PFSK-1 (cell line): ENCODE results near the gene SPRED1.

Source experiments
- FOXP2 ChIP-seq: optimal IDR thresholded peaks from 2 replicates; pipeline ENCODE3; 2011; ENCODE audit warnings: borderline replicate concordance, control low read depth, inconsistent platforms; ENCODE audit not compliant: insufficient read depth; ENCODE audit errors: extremely low read length, extremely low read depth
- POLR2AphosphoS5 ChIP-seq: IDR thresholded peaks from 2 replicates; pipeline ENCODE4 v1.6.1; 2012; ENCODE audit warnings: low read depth, mild to moderate bottlenecking, control low read depth, low read length, moderate library complexity
- REST ChIP-seq, 2 experiments: IDR thresholded peaks; 2 replicates each; pipeline versions ENCODE4 v1.6.1 to v1.8.0; 2011 to 2012; ENCODE audit warnings: low read depth in 2 of 2, low read length in 2 of 2, control low read depth in 1 of 2, inconsistent platforms in 1 of 2, mild to moderate bottlenecking in 1 of 2, moderate library complexity in 1 of 2; ENCODE audit not compliant: insufficient read depth in 1 of 2
- SIN3A ChIP-seq: IDR thresholded peaks from 2 replicates; pipeline ENCODE4 v1.6.1; 2012; ENCODE audit warnings: mild to moderate bottlenecking, low read length, moderate library complexity, borderline replicate concordance; ENCODE audit not compliant: insufficient read depth
- TAF1 ChIP-seq: IDR thresholded peaks from 2 replicates; pipeline ENCODE4 v1.6.1; 2012; ENCODE audit warnings: low read length, control low read depth, borderline replicate concordance; ENCODE audit not compliant: insufficient read depth

SPRED1 gene

DNA sequence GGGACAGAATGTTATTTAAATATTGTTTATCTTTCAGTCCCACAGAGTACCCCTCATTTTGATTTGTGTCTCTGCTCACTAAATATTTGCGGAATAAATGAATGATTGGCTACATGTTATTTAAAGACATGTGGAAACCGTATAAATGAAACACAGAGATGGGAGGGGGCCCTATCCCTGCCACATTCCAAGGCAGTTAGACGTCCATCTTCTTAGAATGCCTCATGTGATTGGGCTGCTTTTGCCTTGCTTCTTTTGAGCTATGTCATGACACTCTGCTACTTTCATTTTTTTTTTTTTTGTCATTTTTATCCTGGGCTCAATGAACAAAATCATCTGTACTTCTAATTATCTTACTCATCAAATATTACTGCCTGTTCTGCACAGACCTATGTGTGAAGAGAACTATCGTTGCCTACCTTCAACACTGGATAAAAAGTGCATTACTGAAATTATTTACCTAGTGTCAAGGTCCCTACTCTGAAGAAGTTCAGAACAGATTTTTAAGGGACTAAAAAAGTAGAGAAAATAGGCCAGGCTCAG lies 117.4 kb downstream of the SPRED1 start:
- TF ChIP-seq TAF1, result no peak
- TF ChIP-seq FOXP2, result no peak
- TF ChIP-seq SIN3A, result no peak
- TF ChIP-seq POLR2AphosphoS5, result no peak

GRCh38 chr15:38373016-38373415 lies 120.4 kb downstream of the SPRED1 start:
- no peak for TF ChIP-seq FOXP2
- TF ChIP-seq REST (IDR thresholded peaks at IDR 0.05; ENCODE audit: insufficient read depth in 1 of 2, low read depth in 2 of 2, low read length in 2 of 2), result no peak
- TF ChIP-seq TAF1, result no peak
- no peak for TF ChIP-seq SIN3A
- no peak for TF ChIP-seq POLR2AphosphoS5

DNA sequence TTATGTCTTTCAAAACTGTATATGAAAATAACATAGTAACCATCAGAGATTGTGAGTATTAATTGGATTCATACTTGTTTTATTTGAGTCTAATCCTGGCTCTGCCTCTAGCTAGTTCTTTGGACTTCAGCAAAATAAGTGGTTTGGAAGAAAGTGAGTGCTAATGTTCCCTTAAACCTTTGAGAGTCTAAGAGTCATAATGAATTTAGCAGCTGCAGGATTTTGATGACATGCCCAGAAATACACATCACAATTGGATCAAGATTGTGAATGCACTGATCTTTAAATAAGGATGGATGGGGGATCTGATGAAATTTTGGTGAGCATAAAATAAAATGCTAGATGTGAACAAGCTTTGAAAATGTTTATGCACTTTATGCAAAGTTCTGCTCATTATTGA lies 121.4 kb downstream of the SPRED1 start:
- TF ChIP-seq SIN3A, result no peak
- TF ChIP-seq POLR2AphosphoS5, result no peak
- TF ChIP-seq FOXP2, result no peak
- TF ChIP-seq REST (IDR thresholded peaks at IDR 0.05; ENCODE audit: insufficient read depth in 1 of 2, low read depth in 2 of 2, low read length in 2 of 2), result no peak
- no peak for TF ChIP-seq TAF1

DNA sequence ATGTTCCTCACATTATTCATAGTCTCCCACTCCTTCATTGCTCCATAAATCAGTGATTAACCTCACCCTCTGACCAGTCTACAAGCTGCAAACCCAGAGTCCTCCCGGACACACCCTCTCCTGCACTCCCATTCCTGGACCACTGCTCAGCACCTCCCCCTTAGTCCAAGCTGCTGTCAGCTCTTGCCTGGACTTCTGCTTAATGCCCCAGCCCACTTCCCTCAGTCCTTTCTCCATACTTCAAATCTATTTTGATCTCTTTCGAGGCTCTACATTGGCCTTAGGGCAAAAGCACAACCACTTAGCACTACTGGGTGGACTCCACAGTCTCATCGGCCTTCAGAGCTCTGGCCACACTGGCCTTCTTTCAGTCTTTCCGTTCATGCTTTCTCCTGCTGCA lies 121.9 kb downstream of the SPRED1 start:
- TF ChIP-seq TAF1 (no peak), REST (IDR thresholded peaks at IDR 0.05; ENCODE audit: insufficient read depth in 1 of 2, low read depth in 2 of 2, low read length in 2 of 2) (no peak), POLR2AphosphoS5 (no peak), SIN3A (no peak), FOXP2 (no peak)

DNA sequence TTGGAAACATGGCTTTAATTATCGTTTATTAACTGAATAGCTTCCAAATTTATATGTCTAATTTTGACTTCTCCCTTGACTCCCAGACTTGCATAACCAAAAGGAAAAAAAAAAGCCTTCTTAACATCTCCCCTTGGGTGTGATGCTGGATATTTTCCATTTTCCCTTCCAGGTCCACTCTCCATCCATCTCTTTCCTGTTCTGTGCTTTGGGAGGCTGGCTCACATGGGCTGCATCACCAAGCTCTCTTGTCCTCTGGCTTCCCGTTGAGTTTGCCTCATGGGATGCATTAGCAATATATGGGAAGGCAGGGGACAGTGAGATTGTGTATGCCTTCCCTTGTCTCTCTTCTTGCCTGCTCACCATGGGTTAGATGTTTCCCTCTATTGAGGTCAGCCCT lies 123.4 kb downstream of the SPRED1 start:
- TF ChIP-seq REST (IDR thresholded peaks at IDR 0.05; ENCODE audit: insufficient read depth in 1 of 2, low read depth in 2 of 2, low read length in 2 of 2) (no peak), TAF1 (no peak), FOXP2 (no peak), SIN3A (no peak), POLR2AphosphoS5 (no peak)
